Neuronal stem cell (in vitro differentiated cells): ENCODE measurements around the gene DNAH8.

ENCODE experiments used
- DNase-seq: peaks from one replicate; pipeline ENCODE4 v3.0.0-alpha.2; 2013; ENCODE audit warnings: low spot score
- H2AFZ ChIP-seq: one replicate; pipeline ENCODE4 v1.6.1; 2013; ENCODE audit warnings: mild to moderate bottlenecking, low read length, inconsistent platforms
- H2AK5ac ChIP-seq: 2 replicates; pipeline ENCODE4 v1.6.1; 2013; ENCODE audit warnings: low read depth, mild to moderate bottlenecking, inconsistent platforms, low read length, moderate library complexity, mixed read lengths
- H2BK120ac ChIP-seq: 2 replicates; pipeline ENCODE4 v1.6.1; 2013; ENCODE audit warnings: low read depth, mild to moderate bottlenecking, inconsistent platforms, low read length, moderate library complexity, mixed read lengths
- H2BK12ac ChIP-seq: one replicate; pipeline ENCODE4 v1.6.1; 2013; ENCODE audit warnings: low read length, inconsistent platforms
- H2BK15ac ChIP-seq: 2 replicates; pipeline ENCODE4 v1.6.1; 2013; ENCODE audit warnings: mild to moderate bottlenecking, low read length, inconsistent platforms, mixed read lengths
- H2BK5ac ChIP-seq: one replicate; pipeline ENCODE4 v1.6.1; 2013; ENCODE audit warnings: inconsistent platforms, mild to moderate bottlenecking, low read length, moderate library complexity
- H3K14ac ChIP-seq: one replicate; pipeline ENCODE4 v1.6.1; 2013; ENCODE audit warnings: low read length, inconsistent platforms
- H3K18ac ChIP-seq: 2 replicates; pipeline ENCODE4 v1.6.1; 2013; ENCODE audit warnings: low read length, inconsistent platforms
- H3K23ac ChIP-seq: 2 replicates; pipeline ENCODE4 v1.6.1; 2013; ENCODE audit warnings: low read depth, mild to moderate bottlenecking, mixed read lengths, low read length, inconsistent platforms; ENCODE audit not compliant: poor library complexity
- H3K27ac ChIP-seq: replicated peaks from 3 replicates; pipeline ENCODE4 v1.5.1; 2013; ENCODE audit warnings: low read length, inconsistent platforms
- H3K27me3 ChIP-seq, 3 experiments: 2 replicates each; pipeline ENCODE4 v1.6.1; 2013; ENCODE audit warnings: low read length in 3 of 3, mild to moderate bottlenecking in 2 of 3, inconsistent platforms in 1 of 3, low read depth in 1 of 3, mixed read lengths in 1 of 3, moderate library complexity in 1 of 3; ENCODE audit not compliant: control insufficient read depth in 3 of 3, insufficient read depth in 3 of 3
- H3K36me3 ChIP-seq, 2 donors: replicated peaks in 1 of 2; 2 replicates each; pipeline ENCODE4 v1.6.1; 2013; ENCODE audit warnings: low read length in 2 of 2; ENCODE audit not compliant: control insufficient read depth in 2 of 2, insufficient read depth in 2 of 2
- H3K4ac ChIP-seq: 2 replicates; pipeline ENCODE4 v1.6.1; 2013; ENCODE audit warnings: inconsistent platforms, mild to moderate bottlenecking, low read length, moderate library complexity
- H3K4me1 ChIP-seq, 2 donors: 1 replicate in 1 of 2; 2 replicates in 1 of 2; pipeline ENCODE4 v1.6.1; 2013; ENCODE audit warnings: low read length in 2 of 2, low read depth in 1 of 2; ENCODE audit not compliant: control insufficient read depth in 2 of 2, insufficient read depth in 1 of 2
- H3K4me2 ChIP-seq: one replicate; pipeline ENCODE4 v1.6.1; 2013; ENCODE audit warnings: mild to moderate bottlenecking, low read length, inconsistent platforms; ENCODE audit not compliant: insufficient read depth, poor library complexity, severe bottlenecking
- H3K4me3 ChIP-seq, 2 donors: 2 replicates each; pipeline ENCODE4 v1.5.1; 2013; ENCODE audit warnings: low read length in 2 of 2, mild to moderate bottlenecking in 2 of 2, inconsistent platforms in 1 of 2, moderate library complexity in 1 of 2
- H3K79me1 ChIP-seq: one replicate; pipeline ENCODE4 v1.6.1; 2013; ENCODE audit warnings: low read depth, mild to moderate bottlenecking, inconsistent platforms, low read length, moderate library complexity
- H3K9ac ChIP-seq: one replicate; pipeline ENCODE4 v1.6.1; 2013; ENCODE audit warnings: mild to moderate bottlenecking, low read depth, low read length, inconsistent platforms; ENCODE audit not compliant: poor library complexity
- H3K9me3 ChIP-seq, 2 donors: replicated peaks in 1 of 2; 2 replicates each; pipeline versions ENCODE3 to v1.6.1; 2013; ENCODE audit warnings: low read length in 2 of 2, mild to moderate bottlenecking in 2 of 2, inconsistent platforms in 1 of 2, low read depth in 1 of 2, mixed read lengths in 1 of 2, moderate library complexity in 1 of 2; ENCODE audit not compliant: control insufficient read depth in 2 of 2, insufficient read depth in 1 of 2
- H4K8ac ChIP-seq: one replicate; pipeline ENCODE4 v1.6.1; 2013; ENCODE audit warnings: low read depth, mild to moderate bottlenecking, inconsistent platforms, low read length, moderate library complexity
- H4K91ac ChIP-seq: one replicate; pipeline ENCODE4 v1.6.1; 2013; ENCODE audit warnings: low read length, low read depth, mild to moderate bottlenecking, inconsistent platforms; ENCODE audit not compliant: poor library complexity
- WGBS, 2 donors: extraction: QIAGEN DNeasy Blood & Tissue Kit; methylation state at CpG; one replicate each; pipeline ENCODE4 v1.1.7; 2013; ENCODE audit warnings: missing lambda C conversion rate in 2 of 2, mixed read lengths in 1 of 2; ENCODE audit not compliant: insufficient read length in 2 of 2, insufficient replicate concordance in 1 of 2; ENCODE audit errors: extremely low coverage in 2 of 2; 5-methylcytosine and 5-hydroxymethylcytosine counted together

DNAH8 gene

GRCh38 chr6:38877721-38878120, 162.6 kb downstream of the DNAH8 start:
- Histone ChIP-seq H2AK5ac (no peak overlapping the region), H3K23ac (no peak overlapping the region), H3K27ac (no peak overlapping the region), H3K4me3 (no peak overlapping the region), H3K9ac (no peak overlapping the region), H3K27me3 (peaks cover 0 to 6% (median 0%) of the 10 kb centered on the region in 3 experiments), H3K18ac (no peak overlapping the region), H3K79me1 (no peaks in the 10 kb centered on the region), H3K4ac (no peak overlapping the region), H2BK12ac (no peak overlapping the region), H3K36me3 (no peaks in the 10 kb centered on the region), H2BK120ac (no peak overlapping the region), H4K8ac (no peak overlapping the region), H3K4me2 (no peak overlapping the region), H2BK15ac (no peak overlapping the region), H2BK5ac (no peak overlapping the region), H2AFZ (no peak overlapping the region), H3K14ac (no peak overlapping the region), H3K9me3 (no peaks in the 10 kb centered on the region), H4K91ac (no peak overlapping the region), H3K4me1 (peaks cover 0 to 3% of the 10 kb centered on the region in 2 donors)
- WGBS, 2 donors = no CpG with 5 or more reads among the region's 3 CpGs
- DNase-seq = no peak

- Histone ChIP-seq H3K18ac (no peak overlapping the region), H3K79me1 (no peaks in the 10 kb centered on the region), H4K8ac (no peak overlapping the region), H2BK15ac (no peak overlapping the region), H3K14ac (no peak overlapping the region), H3K27me3 (no peaks in the 10 kb centered on the region), H3K36me3 (no peaks in the 10 kb centered on the region), H3K4ac (no peak overlapping the region), H2AFZ (no peak overlapping the region), H4K91ac (no peak overlapping the region), H2AK5ac (no peak overlapping the region), H3K4me1 (no peaks in the 10 kb centered on the region), H3K9me3 (no peaks in the 10 kb centered on the region), H3K27ac (no peak overlapping the region), H3K23ac (no peak overlapping the region), H2BK12ac (no peak overlapping the region), H2BK5ac (no peak overlapping the region), H3K4me3 (no peak overlapping the region), H3K4me2 (no peak overlapping the region), H2BK120ac (no peak overlapping the region), H3K9ac (no peak overlapping the region)
- WGBS, 2 donors = no CpG with 5 or more reads among the region's 2 CpGs
- no peak for DNase-seq
Observed at GRCh38 chr6:38882157-38882556, 167.0 kb downstream of the DNAH8 start.

DNA sequence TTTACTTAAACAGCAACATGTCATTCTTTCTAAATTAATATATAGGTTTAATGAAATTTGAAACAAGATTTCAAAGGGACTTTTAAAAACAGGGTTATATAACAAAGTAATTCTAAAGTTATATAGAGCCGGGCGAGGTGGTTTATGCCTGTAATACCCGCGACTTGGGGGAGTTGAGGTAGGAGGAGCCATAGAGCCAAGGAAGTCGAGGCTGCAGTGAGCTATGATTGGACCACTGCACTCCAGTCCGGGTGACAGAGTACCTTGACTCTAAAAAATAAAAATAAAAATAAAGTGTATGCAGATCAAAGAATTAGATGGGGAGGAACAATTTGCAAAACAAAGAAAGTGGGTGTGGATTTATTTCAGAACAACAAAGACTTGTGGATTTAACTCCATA, 182.4 kb downstream of the DNAH8 start:
- Histone ChIP-seq H3K36me3 (no peaks in the 10 kb centered on the region), H2AFZ (no peak overlapping the region), H3K4me1 (no peaks in the 10 kb centered on the region), H3K27me3 (peaks cover 0 to 4% (median 0%) of the 10 kb centered on the region in 3 experiments), H2BK15ac (no peak overlapping the region), H2BK12ac (no peak overlapping the region), H3K4me3 (no peak overlapping the region), H2BK120ac (no peak overlapping the region), H3K79me1 (no peaks in the 10 kb centered on the region), H3K23ac (no peak overlapping the region), H3K9ac (no peak overlapping the region), H4K91ac (no peak overlapping the region), H3K4ac (no peak overlapping the region), H3K9me3 (no peaks in the 10 kb centered on the region), H2BK5ac (no peak overlapping the region), H3K4me2 (no peak overlapping the region), H3K27ac (no peak overlapping the region), H4K8ac (no peak overlapping the region), H2AK5ac (no peak overlapping the region), H3K18ac (no peak overlapping the region), H3K14ac (no peak overlapping the region)
- WGBS, 2 donors = no CpG with 5 or more reads among the region's 6 CpGs
- no peak for DNase-seq

GRCh38 chr6:38901802-38902522, 186.9 kb downstream of the DNAH8 start:
- no CpG with 5 or more reads among the region's 3 CpGs for WGBS, 2 donors
- Histone ChIP-seq H3K4me2 (no peak overlapping the region), H3K36me3 (no peaks in the 10 kb centered on the region), H3K9me3 (no peaks in the 10 kb centered on the region), H2BK120ac (no peak overlapping the region), H3K23ac (no peak overlapping the region), H2AFZ (no peak overlapping the region), H3K18ac (no peak overlapping the region), H2AK5ac (no peak overlapping the region), H3K27me3 (peaks cover 0 to 4% (median 0%) of the 10 kb centered on the region in 3 experiments), H3K4me3 (no peak overlapping the region), H3K4ac (no peak overlapping the region), H3K14ac (no peak overlapping the region), H3K4me1 (no peaks in the 10 kb centered on the region), H4K8ac (no peak overlapping the region), H4K91ac (no peak overlapping the region), H2BK5ac (no peak overlapping the region), H3K9ac (no peak overlapping the region), H2BK12ac (no peak overlapping the region), H3K79me1 (no peaks in the 10 kb centered on the region), H2BK15ac (no peak overlapping the region), H3K27ac (no peak overlapping the region)
- no peak for DNase-seq
